Caki2 (cell line): Measurements from ENCODE around the gene GBA2. TPM values are rescaled to one million over a fixed set of nuclear protein-coding genes. Genes with fewer than 3 reads are reported as not detected.

Source experiments
- DNase-seq: peaks from one replicate; pipeline ENCODE4 v3.0.0-alpha.2; 2015; ENCODE audit warnings: low read depth
- in situ Hi-C: cut with HindIII; loops from 2 replicates; pipeline ENCODE4 v1.10.0; 2016; ENCODE audit warnings: low sequenced_read_pairs, low pct_unique_long_range_greater_than_20kb, mixed read lengths
- total RNA-seq: library from RNA; depleted of rRNA; stranded (reverse); fragments of >200 nt; shearing (Covaris generic); gene quantifications from 2 replicates; pipeline ENCODE4 v1.2.3, GENCODE V29; 2014; ENCODE audit warnings: low replicate concordance

Gene GBA2
- total RNA-seq, 1 experiment from 2014 or later: 24.7 TPM

- DNase-seq: no peak
- in situ Hi-C loops: no loop called here
Measured at GRCh38 chr9:35745569-35745968, 3.5 kb downstream of the GBA2 start.

DNA sequence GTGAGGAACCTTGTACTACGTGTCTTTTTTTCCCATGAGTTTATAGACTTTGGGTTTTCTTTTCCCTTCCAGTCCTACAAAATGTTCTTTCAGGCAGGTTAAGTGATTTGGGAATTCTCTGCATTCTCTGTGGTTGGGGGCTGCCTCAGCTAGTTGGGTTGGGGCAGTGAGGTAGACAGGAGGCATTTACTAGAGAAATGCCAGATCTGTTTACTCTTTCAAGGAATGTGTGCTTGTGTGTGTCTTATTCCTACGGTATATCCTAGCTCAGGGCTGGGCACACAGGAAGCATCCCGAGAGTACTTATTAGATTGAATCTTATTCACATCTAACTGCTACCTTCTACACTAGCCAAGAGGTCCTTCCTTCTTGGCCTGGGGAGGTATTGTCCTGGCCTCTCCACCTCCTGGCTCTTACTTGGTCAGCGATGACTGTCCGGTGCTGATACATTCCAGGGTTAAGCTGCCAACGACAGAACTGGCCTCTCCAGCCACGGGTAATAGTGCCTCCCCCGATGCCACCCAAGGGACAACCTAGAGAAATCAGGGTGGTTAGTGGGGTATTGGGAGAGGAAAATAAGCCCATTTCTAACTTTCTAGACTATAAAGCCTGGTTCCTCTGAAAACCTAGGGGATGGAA is 5.0 kb downstream of the GBA2 start:
- in situ Hi-C loops: no loop called here
- DNase-seq: no peak

GRCh38 chr9:35743452-35743851 is 5.6 kb downstream of the GBA2 start:
- in situ Hi-C loops: no loop called here
- no peak for DNase-seq

GRCh38 chr9:35741740-35742139 is 7.3 kb downstream of the GBA2 start:
- DNase-seq: no peak
- in situ Hi-C loops: no loop called here

DNA sequence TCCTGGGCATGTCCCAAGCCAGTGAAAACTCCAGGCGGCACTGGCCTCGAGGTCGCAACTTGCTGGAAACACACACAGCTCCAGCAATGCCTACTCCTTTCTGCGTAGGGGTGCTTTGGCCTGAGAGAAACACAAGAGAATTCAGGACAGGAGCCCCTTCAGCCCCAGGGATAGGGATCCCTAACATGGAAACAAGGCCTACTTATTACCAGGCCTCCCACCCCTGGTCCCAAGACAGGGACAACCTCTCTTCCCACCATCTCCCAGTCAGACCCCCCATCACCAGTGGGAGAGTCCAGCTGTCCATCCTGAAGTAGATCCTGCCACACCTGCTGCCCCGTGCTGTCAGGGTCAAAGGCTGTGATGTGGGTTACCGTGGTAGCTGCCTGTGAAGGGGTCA is 8.8 kb downstream of the GBA2 start:
- DNase-seq: no peak
- in situ Hi-C loops: no loop called here

GRCh38 chr9:35738924-35739323 is 10.1 kb downstream of the GBA2 start:
- DNase-seq: no peak
- in situ Hi-C loops: no loop called here

GRCh38 chr9:35738186-35738585 is 10.8 kb downstream of the GBA2 start:
- in situ Hi-C loops: no loop called here
- no peak for DNase-seq

- in situ Hi-C loops: no loop called here
Measured at GRCh38 chr9:35737143-35737542, 11.9 kb downstream of the GBA2 start.

DNA sequence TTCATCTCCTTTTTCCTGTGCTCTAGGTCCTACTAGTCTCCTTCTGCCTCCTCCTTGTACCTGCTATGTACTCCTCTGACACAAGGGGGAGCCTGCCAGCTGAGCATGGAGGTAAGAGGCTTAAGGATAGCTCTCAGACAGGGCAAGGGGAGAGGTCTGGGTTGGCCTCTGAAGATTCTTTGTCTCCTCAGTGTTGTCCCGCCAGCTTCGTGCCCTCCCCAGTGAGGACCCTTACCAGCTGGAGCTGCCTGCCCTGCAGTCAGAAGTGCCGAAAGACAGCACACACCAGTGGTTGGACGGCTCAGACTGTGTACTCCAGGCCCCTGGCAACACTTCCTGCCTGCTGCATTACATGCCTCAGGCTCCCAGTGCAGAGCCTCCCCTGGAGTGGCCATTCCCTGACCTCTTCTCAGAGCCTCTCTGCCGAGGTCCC is 12.8 kb downstream of the GBA2 start:
- in situ Hi-C loops: no loop called here
- DNase-seq: peak; percentile 63

More at GRCh38 chr9:35737143-35737542, 11.9 kb downstream of the GBA2 start:
- no peak for DNase-seq

GRCh38 chr9:35734096-35734495 is 14.9 kb downstream of the GBA2 start:
- in situ Hi-C loops: no loop called here
- DNase-seq: no peak

DNA sequence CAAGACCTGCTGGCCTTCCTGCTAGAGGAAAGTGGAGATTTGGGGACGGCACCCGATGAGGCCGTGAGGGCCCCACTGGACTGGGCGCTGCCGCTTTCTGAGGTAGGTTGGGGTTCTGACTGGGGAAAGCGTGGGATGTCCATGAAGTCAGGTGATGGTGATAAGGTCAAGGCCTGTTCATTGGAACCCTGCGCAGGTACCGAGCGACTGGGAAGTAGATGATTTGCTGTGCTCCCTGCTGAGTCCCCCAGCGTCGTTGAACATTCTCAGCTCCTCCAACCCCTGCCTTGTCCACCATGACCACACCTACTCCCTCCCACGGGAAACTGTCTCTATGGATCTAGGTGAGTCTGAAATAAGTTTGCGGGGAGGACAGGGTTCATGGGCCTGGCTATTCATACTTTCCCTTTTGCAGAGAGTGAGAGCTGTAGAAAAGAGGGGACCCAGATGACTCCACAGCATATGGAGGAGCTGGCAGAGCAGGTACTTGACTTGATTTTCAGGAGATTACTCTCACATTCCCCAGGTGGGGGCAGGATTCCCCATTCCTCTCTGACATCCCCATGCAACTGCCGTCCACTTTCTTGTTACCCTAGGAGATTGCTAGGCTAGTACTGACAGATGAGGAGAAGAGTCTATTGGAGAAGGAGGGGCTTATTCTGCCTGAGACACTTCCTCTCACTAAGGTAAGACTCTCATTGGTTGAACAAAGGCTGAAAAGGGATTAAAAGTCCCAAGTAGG is 16.1 kb downstream of the GBA2 start:
- DNase-seq: peak; percentile 59
- in situ Hi-C loops: no loop called here

GRCh38 chr9:35732185-35732799 is 16.7 kb downstream of the GBA2 start, which contains the start of the genes CREB3 and TLN1:
CREB3 (plus strand) TSS chr9:35732666; CDS start chr9:35732773, 107 bp downstream.
TLN1 (minus strand) TSS chr9:35732195; CDS start chr9:35725694, 6,501 bp downstream.
- in situ Hi-C loops: no loop called here
- peak; percentile 99 for DNase-seq

GRCh38 chr9:35731415-35732184 is 17.4 kb downstream of the GBA2 start:
- in situ Hi-C loops: no loop called here
- no peak for DNase-seq

DNA sequence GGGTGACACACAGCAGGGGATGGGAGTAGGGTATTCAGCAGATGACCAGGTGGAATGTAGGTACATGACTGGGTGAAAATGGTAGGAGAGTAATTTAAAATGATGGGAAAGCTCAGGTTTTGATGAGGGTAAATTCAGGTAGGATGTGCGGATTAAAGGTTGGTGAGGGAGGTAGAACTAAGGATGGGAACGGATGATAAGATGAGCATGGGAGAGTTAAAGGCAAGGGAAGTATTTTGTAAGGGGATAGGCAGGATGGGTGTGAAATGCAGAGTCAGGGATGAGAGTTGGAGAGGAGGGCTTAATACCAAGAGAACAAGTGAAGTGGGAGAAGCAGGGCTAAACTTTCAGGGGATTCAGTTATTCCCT is 18.6 kb downstream of the GBA2 start:
- in situ Hi-C loops: no loop called here
- no peak for DNase-seq

DNA sequence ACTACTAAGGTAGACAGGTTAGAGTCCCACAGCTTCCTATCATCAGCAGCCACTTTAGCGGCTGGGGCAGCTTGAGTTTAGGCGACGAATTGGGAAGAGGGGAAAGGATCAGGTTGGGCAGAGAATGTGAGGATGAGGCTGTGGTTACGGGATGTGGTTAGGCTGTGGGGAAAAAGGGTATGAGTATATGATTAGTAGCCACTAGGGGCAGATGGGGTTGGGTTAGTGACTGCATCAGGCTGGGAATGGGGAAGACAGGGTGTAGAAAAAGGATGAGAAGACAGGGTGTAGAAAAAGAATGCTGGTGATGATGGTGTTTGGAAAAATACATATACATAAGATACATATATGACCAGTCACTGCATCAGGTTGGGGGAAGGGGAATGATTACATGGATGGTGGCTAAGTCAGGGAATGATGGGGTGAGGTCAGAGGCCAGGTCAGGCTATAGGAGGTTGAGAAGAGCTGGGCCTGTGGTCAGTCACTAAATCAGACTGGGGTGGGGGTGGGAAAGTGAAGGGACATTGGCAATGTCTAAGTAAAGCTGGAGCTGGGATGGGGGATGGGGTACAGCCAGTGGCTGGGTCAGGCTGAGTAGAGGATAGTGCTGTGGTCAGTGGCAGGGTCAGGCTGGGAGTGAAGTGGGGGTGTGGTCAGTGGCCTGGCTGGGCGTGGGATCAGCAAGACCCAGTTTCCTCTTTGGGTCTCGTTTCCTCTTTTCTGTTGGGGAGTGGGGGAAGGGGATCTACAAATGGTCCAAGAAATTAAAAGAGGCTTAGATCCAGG is 19.1 kb downstream of the GBA2 start:
- in situ Hi-C loops: no loop called here
- no peak for DNase-seq

DNA sequence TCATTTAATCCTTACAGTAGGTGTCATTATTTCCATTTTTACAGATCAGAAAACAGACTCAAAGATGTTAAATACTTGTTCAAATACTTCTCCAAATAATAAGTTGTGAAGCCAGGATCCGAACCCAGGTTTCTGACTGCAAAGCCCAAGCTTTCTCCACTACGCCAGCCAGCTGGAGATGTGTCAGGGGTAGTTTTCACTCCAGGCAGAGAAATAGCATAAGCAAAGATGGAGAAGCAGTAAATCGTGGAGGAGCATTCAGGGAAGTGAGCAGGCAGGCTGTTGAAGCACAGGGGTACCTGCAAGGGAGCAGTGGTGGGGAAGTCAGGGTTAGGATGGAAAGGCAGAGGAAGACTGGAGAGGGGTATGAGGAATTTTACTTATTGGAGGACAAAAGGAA is 19.9 kb downstream of the GBA2 start:
- DNase-seq: no peak
- in situ Hi-C loops: no loop called here

GRCh38 chr9:35728041-35728971 is 20.7 kb downstream of the GBA2 start:
- in situ Hi-C loops: no loop called here
- DNase-seq: no peak
